ENCODE measurements around the gene ANKRD29.

The ANKRD29 gene

DNA sequence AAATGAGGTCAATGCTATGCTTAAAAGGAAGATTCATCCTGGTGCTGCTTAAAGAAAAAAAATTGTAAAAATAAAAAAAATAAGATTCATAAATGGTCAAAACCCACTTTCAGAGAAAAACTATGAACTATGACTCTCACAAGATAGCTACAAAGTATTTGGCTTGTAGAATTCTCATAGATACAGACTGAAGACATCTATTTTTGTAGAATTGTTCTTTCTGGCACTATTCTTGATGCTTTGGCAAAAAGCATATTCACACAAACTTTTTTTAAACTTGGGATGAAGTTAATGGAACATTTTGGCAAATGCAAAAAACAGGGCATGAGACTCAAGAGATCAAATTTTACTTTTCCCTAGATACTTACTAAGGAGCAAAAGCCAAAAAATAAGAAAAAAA, 12.5 kb upstream of the ANKRD29 start:
- H3K4me1 ChIP-seq (ENCODE audit: insufficient read depth, low read length, poor library complexity, severe bottlenecking): peaks cover 7% of the 10 kb centered on the region
- H3K9ac ChIP-seq (ENCODE audit: low read depth, low read length, poor library complexity, severe bottlenecking): no peak overlapping the region
- no peaks in the 10 kb centered on the region for H3K9me2 ChIP-seq (replicated peaks; ENCODE audit: low read depth, low read length)
- H3K4me3 ChIP-seq (ENCODE audit: low read length, poor library complexity, severe bottlenecking): no peak overlapping the region
- TF ChIP-seq, protein P1, sequence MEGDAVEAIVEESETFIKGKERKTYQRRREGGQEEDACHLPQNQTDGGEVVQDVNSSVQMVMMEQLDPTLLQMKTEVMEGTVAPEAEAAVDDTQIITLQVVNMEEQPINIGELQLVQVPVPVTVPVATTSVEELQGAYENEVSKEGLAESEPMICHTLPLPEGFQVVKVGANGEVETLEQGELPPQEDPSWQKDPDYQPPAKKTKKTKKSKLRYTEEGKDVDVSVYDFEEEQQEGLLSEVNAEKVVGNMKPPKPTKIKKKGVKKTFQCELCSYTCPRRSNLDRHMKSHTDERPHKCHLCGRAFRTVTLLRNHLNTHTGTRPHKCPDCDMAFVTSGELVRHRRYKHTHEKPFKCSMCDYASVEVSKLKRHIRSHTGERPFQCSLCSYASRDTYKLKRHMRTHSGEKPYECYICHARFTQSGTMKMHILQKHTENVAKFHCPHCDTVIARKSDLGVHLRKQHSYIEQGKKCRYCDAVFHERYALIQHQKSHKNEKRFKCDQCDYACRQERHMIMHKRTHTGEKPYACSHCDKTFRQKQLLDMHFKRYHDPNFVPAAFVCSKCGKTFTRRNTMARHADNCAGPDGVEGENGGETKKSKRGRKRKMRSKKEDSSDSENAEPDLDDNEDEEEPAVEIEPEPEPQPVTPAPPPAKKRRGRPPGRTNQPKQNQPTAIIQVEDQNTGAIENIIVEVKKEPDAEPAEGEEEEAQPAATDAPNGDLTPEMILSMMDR (conservative IDR thresholded peaks at IDR 0.05; ENCODE audit: low read length): no peak
- H3K4me2 ChIP-seq (ENCODE audit: low read depth, low read length, poor library complexity, severe bottlenecking): no peak overlapping the region
- no peak overlapping the region for H2AFZ ChIP-seq (ENCODE audit: low read length)
- H3K36me3 ChIP-seq (ENCODE audit: insufficient read depth, low read length): no peaks in the 10 kb centered on the region
- no peaks in the 10 kb centered on the region for H4K20me1 ChIP-seq (ENCODE audit: insufficient read depth, low read length, poor library complexity, severe bottlenecking)
- H3K79me2 ChIP-seq (ENCODE audit: insufficient read depth, low read length): no peaks in the 10 kb centered on the region
- H3K9me3 ChIP-seq (ENCODE audit: insufficient read depth, low read depth, low read length): no peaks in the 10 kb centered on the region
- H3F3A ChIP-seq (ENCODE audit: low read depth): no peaks in the 10 kb centered on the region
- H3K27me3 ChIP-seq (ENCODE audit: insufficient read depth, low read length, poor library complexity, severe bottlenecking): no peaks in the 10 kb centered on the region

- no peak for TF ChIP-seq EZH2phosphoT487 (IDR thresholded peaks at IDR 0.05; ENCODE audit: borderline replicate concordance)
- TF ChIP-seq, protein P1 (conservative IDR thresholded peaks at IDR 0.05; ENCODE audit: low read length): no peak
- H4K20me1 ChIP-seq (ENCODE audit: insufficient read depth, low read length, poor library complexity, severe bottlenecking): no peaks in the 10 kb centered on the region
- no peaks in the 10 kb centered on the region for H3K27me3 ChIP-seq (ENCODE audit: insufficient read depth, low read length, poor library complexity, severe bottlenecking)
These were observed 11.0 kb upstream of the ANKRD29 start for GRCh38 chr18:23673725-23674124.

DNA sequence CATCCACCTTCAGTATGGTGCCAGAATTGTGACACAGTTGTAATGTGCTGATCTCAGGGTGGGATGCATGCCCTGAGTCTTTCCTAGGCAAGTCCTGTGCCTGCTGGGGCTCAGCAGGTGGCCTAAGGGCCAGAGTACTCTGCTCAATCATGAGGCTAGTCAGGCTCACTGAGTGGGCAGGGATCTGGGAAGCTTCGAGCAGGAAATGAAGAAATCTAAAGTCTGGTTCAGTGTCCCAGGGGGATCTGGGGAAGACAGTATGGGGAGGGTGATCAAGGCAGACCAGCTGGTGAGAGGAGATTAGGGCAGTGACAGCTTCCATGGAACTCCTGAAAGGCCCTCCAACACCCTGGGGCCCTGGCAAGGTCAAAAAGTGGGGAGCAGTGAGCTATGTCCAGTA, 8.9 kb upstream of the ANKRD29 start:
- Histone ChIP-seq H3K27me3 (ENCODE audit: insufficient read depth, low read length, poor library complexity, severe bottlenecking) (no peaks in the 10 kb centered on the region), H3F3A (ENCODE audit: low read depth) (no peaks in the 10 kb centered on the region), H4K20me1 (ENCODE audit: insufficient read depth, low read length, poor library complexity, severe bottlenecking) (no peaks in the 10 kb centered on the region), H3K4me1 (ENCODE audit: insufficient read depth, low read length, poor library complexity, severe bottlenecking) (peaks cover 7% of the 10 kb centered on the region), H3K9me2 (replicated peaks; ENCODE audit: low read depth, low read length) (no peaks in the 10 kb centered on the region), H3K79me2 (ENCODE audit: insufficient read depth, low read length) (no peaks in the 10 kb centered on the region), H3K4me2 (ENCODE audit: low read depth, low read length, poor library complexity, severe bottlenecking) (no peak overlapping the region), H3K36me3 (ENCODE audit: insufficient read depth, low read length) (no peaks in the 10 kb centered on the region), H3K9me3 (ENCODE audit: insufficient read depth, low read depth, low read length) (no peaks in the 10 kb centered on the region), H2AFZ (ENCODE audit: low read length) (no peak overlapping the region), H3K4me3 (ENCODE audit: low read length, poor library complexity, severe bottlenecking) (no peak overlapping the region), H3K9ac (ENCODE audit: low read depth, low read length, poor library complexity, severe bottlenecking) (no peak overlapping the region)
- TF ChIP-seq, protein P1 (conservative IDR thresholded peaks at IDR 0.05; ENCODE audit: low read length): no peak
- no peak for TF ChIP-seq EZH2phosphoT487 (IDR thresholded peaks at IDR 0.05; ENCODE audit: borderline replicate concordance)

More at GRCh38 chr18:23673725-23674124, 11.0 kb upstream of the ANKRD29 start:
- H3K4me1 ChIP-seq (ENCODE audit: insufficient read depth, low read length, poor library complexity, severe bottlenecking): peaks cover 7% of the 10 kb centered on the region
- H3K79me2 ChIP-seq (ENCODE audit: insufficient read depth, low read length): no peaks in the 10 kb centered on the region
- no peaks in the 10 kb centered on the region for H3K9me2 ChIP-seq (replicated peaks; ENCODE audit: low read depth, low read length)
- no peaks in the 10 kb centered on the region for H3F3A ChIP-seq (ENCODE audit: low read depth)
- H3K9ac ChIP-seq (ENCODE audit: low read depth, low read length, poor library complexity, severe bottlenecking): no peak overlapping the region
- no peaks in the 10 kb centered on the region for H3K9me3 ChIP-seq (ENCODE audit: insufficient read depth, low read depth, low read length)
- no peak overlapping the region for H3K4me2 ChIP-seq (ENCODE audit: low read depth, low read length, poor library complexity, severe bottlenecking)
- H2AFZ ChIP-seq (ENCODE audit: low read length): no peak overlapping the region
- no peaks in the 10 kb centered on the region for H3K36me3 ChIP-seq (ENCODE audit: insufficient read depth, low read length)
- H3K4me3 ChIP-seq (ENCODE audit: low read length, poor library complexity, severe bottlenecking): no peak overlapping the region

Measured in Loucy (cell line).